ENCODE data around the gene RDX. TPM values are rescaled to one million over a fixed set of nuclear protein-coding genes. Genes with fewer than 3 reads are reported as not detected.

RDX gene
- total and polyA plus RNA-seq, 9 of the 15 experiments (the other 6 are each of a cell fraction or from before 2014, with no cell fraction given), result 35.6 to 62.1 (median 54.3) TPM

- TF ChIP-seq DPF2 (IDR thresholded peaks at IDR 0.05) (no peak), CTCF (IDR thresholded peaks at IDR 0.05 in 2 of 3, conservative IDR thresholded peaks at IDR 0.05 in 1 of 3; ENCODE audit: insufficient read depth in 2 of 3, low read depth in 1 of 3, low read length in 3 of 3) (no peak), SMARCB1 (IDR thresholded peaks at IDR 0.05; ENCODE audit: insufficient read length, low read depth) (no peak), ZFP1 (CRISPR knock-in tag; IDR thresholded peaks at IDR 0.05) (no peak), MCM7 (IDR thresholded peaks at IDR 0.05) (no peak), NFE2 (IDR thresholded peaks at IDR 0.05; ENCODE audit: low read depth) (no peak), TRIM28 (IDR thresholded peaks at IDR 0.05) (no peak), KLF13 (tag; IDR thresholded peaks at IDR 0.05; ENCODE audit: borderline replicate concordance, low read depth) (no peak), TCFL5 (CRISPR knock-in tag; conservative IDR thresholded peaks at IDR 0.05) (no peak), ZNF766 (CRISPR knock-in tag; conservative IDR thresholded peaks at IDR 0.05) (no peak), RBBP5 (IDR thresholded peaks at IDR 0.05; ENCODE audit: borderline replicate concordance, insufficient read depth, low read length, poor library complexity, severe bottlenecking) (no peak), JUN (IDR thresholded peaks at IDR 0.05; ENCODE audit: borderline replicate concordance, low read depth, low read length) (no peak), JUN (CRISPR knock-in tag; IDR thresholded peaks at IDR 0.05; ENCODE audit: borderline replicate concordance) (no peak), HINFP (tag; conservative IDR thresholded peaks at IDR 0.05; ENCODE audit: low read depth) (no peak)
Observed at GRCh38 chr11:110219006-110219785, 77.2 kb downstream of the RDX start (continued).

Measured in K562 (cell line).